Tibial nerve (tissue), 4 donors: ENCODE results near the gene THOC5. TPM values are rescaled to one million over a fixed set of nuclear protein-coding genes. Genes with fewer than 3 reads are reported as not detected.

ENCODE experiments used
- DNase-seq, 2 donors: peaks; one replicate each; pipeline ENCODE4 v3.0.0-alpha.2; 2019; ENCODE audit warnings: low spot score in 2 of 2
- H3K27ac ChIP-seq, 4 donors: fragments of 200-600 bp; sonication (generic) in 3 of 4; one replicate each; pipeline ENCODE4 v1.5.1; 2017 to 2019; ENCODE audit warnings: mild to moderate bottlenecking in 1 of 4
- H3K27me3 ChIP-seq, 2 donors: fragments of 200-600 bp; sonication (generic) in 1 of 2; one replicate each; pipeline versions ENCODE4 v1.5.1 to v1.6.0; 2017 to 2019
- H3K36me3 ChIP-seq, 3 donors: fragments of 200-600 bp; sonication (generic); one replicate each; pipeline ENCODE4 v1.5.1; 2018 to 2019
- H3K4me1 ChIP-seq, 4 donors: fragments of 200-600 bp; sonication (generic) in 3 of 4; one replicate each; pipeline ENCODE4 v1.5.1; 2017 to 2019
- H3K4me3 ChIP-seq, 4 donors: fragments of 200-600 bp; sonication (generic) in 3 of 4; one replicate each; pipeline ENCODE4 v1.5.1; 2017 to 2019; ENCODE audit warnings: mild to moderate bottlenecking in 1 of 4, moderate library complexity in 1 of 4
- H3K9me3 ChIP-seq, 4 donors: fragments of 200-600 bp; sonication (generic) in 3 of 4; one replicate each; pipeline ENCODE4 v1.5.1; 2017 to 2019
- EP300 ChIP-seq, 2 donors: sonication (generic); formaldehyde crosslinking; IDR thresholded peaks; one replicate each; pipeline ENCODE4 v1.6.1; 2017; ENCODE audit warnings: antibody characterized with exemption in 2 of 2, mild to moderate bottlenecking in 1 of 2
- POLR2A ChIP-seq, 2 donors: fragments of 450-650 bp; IDR thresholded peaks; one replicate each; pipeline ENCODE4 v1.6.1; 2017; ENCODE audit warnings: antibody characterized with exemption in 2 of 2, mild to moderate bottlenecking in 2 of 2, moderate library complexity in 2 of 2
- WGBS, 2 donors: methylation state at CpG; one replicate each; pipeline ENCODE4 v1.1.5; 2018; 5-methylcytosine and 5-hydroxymethylcytosine counted together
- total RNA-seq, 4 donors: library from RNA; depleted of rRNA; stranded (reverse); fragments of >200 nt; gene quantifications; one replicate each; pipeline ENCODE4 v1.1.0, GENCODE V29; 2016
- TF ChIP-seq, protein P1 (sequence below), 5 experiments: fragments of 200-600 bp in 3 of 5; fragments of 450-650 bp in 2 of 5; sonication (generic) in 3 of 5; IDR thresholded peaks; one replicate each; pipeline ENCODE4 v1.5.1; 2016 to 2019; ENCODE audit warnings: antibody characterized with exemption in 5 of 5, mild to moderate bottlenecking in 3 of 5, moderate library complexity in 2 of 5

Gene THOC5
- total RNA-seq, 4 donors from 2014 or later, result 31.2 to 65.9 (median 50.3) TPM

DNA sequence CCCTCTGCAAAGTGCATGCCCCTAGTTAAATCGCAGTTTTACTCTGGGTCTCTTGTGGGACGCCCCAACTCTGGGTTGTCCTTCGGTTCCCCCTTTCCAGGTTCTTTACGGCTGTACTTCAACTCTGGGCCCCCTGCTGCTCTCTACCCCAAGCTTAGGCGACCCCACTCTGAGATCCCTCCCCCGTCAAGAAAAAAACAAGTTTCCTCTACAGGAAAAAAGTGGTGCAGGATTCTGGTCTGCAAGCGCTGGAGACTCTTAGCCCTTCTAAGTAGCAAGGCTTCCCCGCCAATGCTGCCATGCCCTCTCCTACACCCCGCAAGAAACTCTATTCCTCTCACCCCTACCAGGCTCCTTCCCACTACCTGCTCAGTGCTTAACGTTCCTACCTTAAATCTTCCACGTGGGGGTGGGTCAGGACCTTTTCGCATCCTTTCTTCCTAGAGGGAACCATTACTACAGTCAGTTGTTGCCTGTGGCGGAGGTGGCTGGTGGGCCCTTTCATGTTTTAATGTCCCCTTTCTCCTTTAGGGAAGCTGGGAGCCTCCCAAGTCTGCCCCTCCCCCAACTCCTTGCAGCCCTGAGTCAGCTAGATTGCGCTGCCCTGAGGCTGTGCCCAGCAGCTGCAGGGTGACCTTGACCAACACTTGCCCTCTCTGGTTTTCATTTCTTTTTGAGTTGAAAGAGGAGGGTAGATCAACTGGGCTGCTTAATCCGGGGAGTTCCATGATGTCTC lies 72.1 kb downstream of the THOC5 start:
- WGBS, 2 donors, result 12% methylated on average over 15 of the region's 15 CpGs
- TF ChIP-seq, protein P1, sequence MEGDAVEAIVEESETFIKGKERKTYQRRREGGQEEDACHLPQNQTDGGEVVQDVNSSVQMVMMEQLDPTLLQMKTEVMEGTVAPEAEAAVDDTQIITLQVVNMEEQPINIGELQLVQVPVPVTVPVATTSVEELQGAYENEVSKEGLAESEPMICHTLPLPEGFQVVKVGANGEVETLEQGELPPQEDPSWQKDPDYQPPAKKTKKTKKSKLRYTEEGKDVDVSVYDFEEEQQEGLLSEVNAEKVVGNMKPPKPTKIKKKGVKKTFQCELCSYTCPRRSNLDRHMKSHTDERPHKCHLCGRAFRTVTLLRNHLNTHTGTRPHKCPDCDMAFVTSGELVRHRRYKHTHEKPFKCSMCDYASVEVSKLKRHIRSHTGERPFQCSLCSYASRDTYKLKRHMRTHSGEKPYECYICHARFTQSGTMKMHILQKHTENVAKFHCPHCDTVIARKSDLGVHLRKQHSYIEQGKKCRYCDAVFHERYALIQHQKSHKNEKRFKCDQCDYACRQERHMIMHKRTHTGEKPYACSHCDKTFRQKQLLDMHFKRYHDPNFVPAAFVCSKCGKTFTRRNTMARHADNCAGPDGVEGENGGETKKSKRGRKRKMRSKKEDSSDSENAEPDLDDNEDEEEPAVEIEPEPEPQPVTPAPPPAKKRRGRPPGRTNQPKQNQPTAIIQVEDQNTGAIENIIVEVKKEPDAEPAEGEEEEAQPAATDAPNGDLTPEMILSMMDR (IDR thresholded peaks at IDR 0.05), result no peak
- no peak for TF ChIP-seq EP300 (IDR thresholded peaks at IDR 0.05)
- no peak for TF ChIP-seq POLR2A (IDR thresholded peaks at IDR 0.05)

DNA sequence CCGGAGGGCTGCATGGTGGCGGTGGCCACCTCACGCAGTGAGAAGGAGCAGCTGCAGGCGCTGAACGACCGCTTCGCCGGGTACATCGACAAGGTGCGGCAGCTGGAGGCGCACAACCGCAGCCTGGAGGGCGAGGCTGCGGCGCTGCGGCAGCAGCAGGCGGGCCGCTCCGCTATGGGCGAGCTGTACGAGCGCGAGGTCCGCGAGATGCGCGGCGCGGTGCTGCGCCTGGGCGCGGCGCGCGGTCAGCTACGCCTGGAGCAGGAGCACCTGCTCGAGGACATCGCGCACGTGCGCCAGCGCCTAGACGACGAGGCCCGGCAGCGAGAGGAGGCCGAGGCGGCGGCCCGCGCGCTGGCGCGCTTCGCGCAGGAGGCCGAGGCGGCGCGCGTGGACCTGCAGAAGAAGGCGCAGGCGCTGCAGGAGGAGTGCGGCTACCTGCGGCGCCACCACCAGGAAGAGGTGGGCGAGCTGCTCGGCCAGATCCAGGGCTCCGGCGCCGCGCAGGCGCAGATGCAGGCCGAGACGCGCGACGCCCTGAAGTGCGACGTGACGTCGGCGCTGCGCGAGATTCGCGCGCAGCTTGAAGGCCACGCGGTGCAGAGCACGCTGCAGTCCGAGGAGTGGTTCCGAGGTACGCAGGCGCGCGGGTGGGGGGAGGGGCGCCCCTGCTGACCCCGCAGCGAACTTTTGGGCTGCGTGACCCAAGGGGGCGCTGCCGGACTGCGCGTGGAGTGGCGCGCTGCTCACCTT lies 72.9 kb downstream of the THOC5 start:
- no peak for DNase-seq
- Histone ChIP-seq H3K27ac (no peak overlapping the region), H3K4me3 (peak overlapping the region in 3 of 4 donors; percentile 9 to 44 (median 21)), H3K27me3 (peaks cover 4 to 75% of the 10 kb centered on the region in 2 donors), H3K9me3 (no peaks in the 10 kb centered on the region), H3K4me1 (peaks cover 0 to 45% (median 7%) of the 10 kb centered on the region in 4 donors), H3K36me3 (peaks cover 0 to 15% (median 0%) of the 10 kb centered on the region in 3 donors)
- 4 to 6% methylated on average over 31 to 41 of the region's 107 CpGs for WGBS, 2 donors
- TF ChIP-seq POLR2A (IDR thresholded peaks at IDR 0.05), result no peak
- TF ChIP-seq, protein P1 (IDR thresholded peaks at IDR 0.05), result peak in 1 of 5 experiments; percentile 9
- no peak for TF ChIP-seq EP300 (IDR thresholded peaks at IDR 0.05)

More for the DNA sequence above, 72.1 kb downstream of the THOC5 start:
- no peak for DNase-seq
- Histone ChIP-seq H3K27me3 (peaks cover 4 to 69% of the 10 kb centered on the region in 2 donors), H3K4me1 (peaks cover 0 to 45% (median 7%) of the 10 kb centered on the region in 4 donors), H3K36me3 (peaks cover 0 to 18% (median 0%) of the 10 kb centered on the region in 3 donors), H3K27ac (no peak overlapping the region), H3K9me3 (no peaks in the 10 kb centered on the region), H3K4me3 (peak overlapping the region in 2 of 4 donors; percentile 9 to 44)

DNA sequence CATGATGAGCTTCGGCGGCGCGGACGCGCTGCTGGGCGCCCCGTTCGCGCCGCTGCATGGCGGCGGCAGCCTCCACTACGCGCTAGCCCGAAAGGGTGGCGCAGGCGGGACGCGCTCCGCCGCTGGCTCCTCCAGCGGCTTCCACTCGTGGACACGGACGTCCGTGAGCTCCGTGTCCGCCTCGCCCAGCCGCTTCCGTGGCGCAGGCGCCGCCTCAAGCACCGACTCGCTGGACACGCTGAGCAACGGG lies 73.4 kb downstream of the THOC5 start:
- Histone ChIP-seq H3K27me3 (peaks cover 4 to 79% of the 10 kb centered on the region in 2 donors), H3K36me3 (peaks cover 0 to 10% (median 0%) of the 10 kb centered on the region in 3 donors), H3K4me3 (peak overlapping the region in 3 of 4 donors; percentile 9 to 44 (median 21)), H3K27ac (no peak overlapping the region), H3K9me3 (no peaks in the 10 kb centered on the region), H3K4me1 (peaks cover 0 to 45% (median 7%) of the 10 kb centered on the region in 4 donors)
- TF ChIP-seq EP300 (IDR thresholded peaks at IDR 0.05), result no peak
- TF ChIP-seq POLR2A (IDR thresholded peaks at IDR 0.05), result no peak
- TF ChIP-seq, protein P1 (IDR thresholded peaks at IDR 0.05), result no peak
- 3% methylated on average over 17 of the region's 39 CpGs; no CpG with 5 or more reads in 1 of the 2 donors for WGBS, 2 donors
- no peak for DNase-seq

DNA sequence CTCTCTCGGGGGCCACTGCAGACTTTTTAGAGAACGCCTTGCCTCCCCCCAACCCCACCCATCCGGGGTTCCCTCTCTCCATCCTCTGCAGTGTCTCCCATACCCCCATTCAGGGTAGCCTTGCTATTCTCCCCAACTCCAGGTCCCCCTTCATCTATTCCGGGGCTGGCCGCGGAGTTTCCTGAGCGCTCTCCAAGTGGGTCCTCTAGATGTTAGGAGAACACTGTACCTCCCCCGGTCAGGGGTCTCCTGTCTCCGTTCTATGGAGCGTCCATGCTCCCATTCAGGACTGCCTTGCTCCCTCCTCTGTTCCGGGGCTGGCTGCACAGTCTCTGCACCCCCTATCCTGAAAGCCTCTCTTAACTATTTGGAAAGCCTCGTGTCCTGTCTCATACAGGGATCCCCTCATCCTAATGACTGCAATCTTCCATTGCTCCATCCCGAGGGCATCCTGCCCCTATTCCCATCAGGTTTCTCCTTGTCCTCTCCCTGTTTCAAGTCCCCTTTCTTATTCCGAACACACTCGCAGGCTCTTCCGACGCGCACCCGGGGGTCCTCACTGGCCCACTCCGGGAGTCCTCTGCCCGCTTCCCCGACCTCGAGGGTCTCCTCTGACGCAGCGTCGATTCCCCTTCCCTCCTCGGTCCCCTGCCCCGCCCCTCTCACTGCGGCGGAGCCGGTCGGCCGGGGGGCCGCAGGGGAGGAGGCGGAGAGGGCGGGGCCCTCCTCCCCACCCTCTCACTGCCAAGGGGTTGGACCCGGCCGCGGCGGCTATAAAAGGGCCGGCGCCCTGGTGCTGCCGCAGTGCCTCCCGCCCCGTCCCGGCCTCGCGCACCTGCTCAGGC lies 73.9 kb downstream of the THOC5 start, which contains the start of gene NEFH:
NEFH (plus strand) TSS at position 802 of the 845 bp plus-strand sequence. CDS start 45 bp downstream, outside the sequence.
- H3K4me3 ChIP-seq, result peak within 1 kb of the TSS in 3 of 4 donors; percentile 9 to 44 (median 21)
- TF ChIP-seq EP300 (IDR thresholded peaks at IDR 0.05) (no peak), POLR2A (IDR thresholded peaks at IDR 0.05) (no peak)
- TF ChIP-seq, protein P1 (IDR thresholded peaks at IDR 0.05), result no peak
- no peak for DNase-seq
- H3K36me3 ChIP-seq, result peaks cover 0 to 4% (median 0%) of the 10 kb centered on the region in 3 donors
- H3K9me3 ChIP-seq, result no peaks in the 10 kb centered on the region
- no peak within 1 kb of the TSS for H3K27ac ChIP-seq
- H3K27me3 ChIP-seq, result peaks cover 4 to 85% of the 10 kb centered on the region in 2 donors
- 5 to 6% methylated on average over 36 to 41 of the region's 48 CpGs for WGBS, 2 donors
- H3K4me1 ChIP-seq, result peaks cover 0 to 45% (median 7%) of the 10 kb centered on the region in 4 donors
